HG03460 (cell line): ENCODE measurements around the gene BPIFB3.
"Not testable (repeated sequence)": the region's sequence is repeated elsewhere in the genome, so short reads cannot be mapped to it uniquely, and the experiment has no call there.

ENCODE experiments used
- ATAC-seq: cut with Tn5 transposase; IDR thresholded peaks from one replicate; pipeline ENCODE4 v1.9.1; 2021; ENCODE audit not compliant: unreplicated experiment

The BPIFB3 gene

DNA sequence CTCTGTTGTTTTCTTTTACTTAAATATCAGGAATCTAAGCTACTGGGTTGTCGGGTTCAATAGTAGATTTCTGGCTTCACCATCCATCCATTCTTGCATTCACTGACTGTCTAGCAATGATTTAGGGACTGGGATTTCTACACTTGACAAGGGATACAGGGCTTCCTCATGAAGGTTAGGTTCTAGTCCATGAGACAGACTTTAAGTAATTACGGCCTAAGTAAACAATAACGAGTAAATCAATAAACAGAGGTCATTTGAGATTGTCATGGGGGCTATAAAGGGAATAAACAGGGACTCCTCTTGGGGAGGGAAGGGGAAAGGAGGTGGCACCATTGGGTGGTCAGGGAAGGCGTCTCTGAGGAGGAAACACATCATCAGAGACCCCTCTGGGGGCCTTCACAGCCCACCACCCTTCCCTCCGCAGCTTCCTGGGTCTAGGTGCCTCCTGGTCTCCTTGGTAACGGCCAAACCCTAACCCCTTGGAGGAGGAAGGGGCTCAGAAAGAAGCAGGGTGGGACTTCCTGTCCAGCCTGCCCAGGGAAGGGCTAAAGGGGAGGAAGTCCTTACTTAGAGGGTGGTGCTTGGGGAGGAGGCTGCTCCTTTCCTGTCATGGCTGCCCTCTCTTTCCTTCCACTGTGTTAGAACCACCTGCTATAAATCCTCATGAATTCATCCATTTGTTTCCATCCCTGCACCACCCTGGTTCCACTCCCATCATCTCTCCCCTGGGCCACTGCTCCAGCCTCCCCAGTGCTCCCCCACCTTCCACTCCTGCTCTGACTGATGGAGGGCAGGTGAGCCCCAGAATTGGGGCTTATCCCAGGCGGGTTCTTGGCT, 59.1 kb downstream of the BPIFB3 start:
- no peak for ATAC-seq

DNA sequence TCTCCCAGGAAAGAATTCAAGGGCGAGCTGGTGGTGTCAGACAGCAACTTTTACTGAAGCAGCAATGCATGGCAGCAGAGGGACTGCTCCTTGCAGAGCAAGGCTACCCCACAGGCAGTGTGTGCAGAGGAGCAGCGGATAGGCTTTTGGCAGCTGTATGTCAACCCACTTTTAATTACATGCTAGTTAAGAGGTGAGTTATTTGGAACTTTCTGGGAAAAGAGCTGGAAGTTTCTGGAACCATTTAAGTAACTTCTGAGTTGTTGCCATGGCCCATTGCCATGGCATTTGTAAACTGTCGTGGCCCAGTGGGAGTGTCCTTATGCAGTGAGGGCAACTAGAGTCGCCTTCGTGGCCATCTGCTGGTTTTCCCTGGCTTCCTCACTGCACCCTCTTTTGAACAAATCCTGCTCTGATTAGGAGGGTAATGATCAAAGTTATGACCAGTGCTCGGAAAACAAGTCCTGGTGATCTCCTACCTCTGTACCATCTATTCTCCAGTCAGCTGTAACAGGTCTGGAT, 59.7 kb downstream of the BPIFB3 start:
- no peak for ATAC-seq

DNA sequence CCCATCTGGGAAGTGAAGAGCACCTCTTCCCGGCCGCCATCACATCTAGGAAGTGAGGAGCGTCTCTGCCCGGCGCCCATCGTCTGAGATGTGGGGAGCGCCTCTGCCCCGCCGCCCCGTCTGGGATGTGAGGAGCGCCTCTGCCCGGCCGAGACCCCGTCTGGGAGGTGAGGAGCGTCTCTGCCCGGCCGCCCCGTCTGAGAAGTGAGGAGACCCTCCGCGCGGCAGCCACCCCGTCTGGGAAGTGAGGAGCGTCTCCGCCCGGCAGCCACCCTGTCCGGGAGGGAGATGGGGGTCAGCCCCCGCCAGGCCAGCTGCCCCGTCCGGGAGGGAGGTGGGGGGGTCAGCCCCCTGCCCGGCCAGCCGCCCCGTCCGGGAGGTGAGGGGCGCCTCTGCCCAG, 61.8 kb downstream of the BPIFB3 start:
- ATAC-seq: not testable (repeated sequence)

DNA sequence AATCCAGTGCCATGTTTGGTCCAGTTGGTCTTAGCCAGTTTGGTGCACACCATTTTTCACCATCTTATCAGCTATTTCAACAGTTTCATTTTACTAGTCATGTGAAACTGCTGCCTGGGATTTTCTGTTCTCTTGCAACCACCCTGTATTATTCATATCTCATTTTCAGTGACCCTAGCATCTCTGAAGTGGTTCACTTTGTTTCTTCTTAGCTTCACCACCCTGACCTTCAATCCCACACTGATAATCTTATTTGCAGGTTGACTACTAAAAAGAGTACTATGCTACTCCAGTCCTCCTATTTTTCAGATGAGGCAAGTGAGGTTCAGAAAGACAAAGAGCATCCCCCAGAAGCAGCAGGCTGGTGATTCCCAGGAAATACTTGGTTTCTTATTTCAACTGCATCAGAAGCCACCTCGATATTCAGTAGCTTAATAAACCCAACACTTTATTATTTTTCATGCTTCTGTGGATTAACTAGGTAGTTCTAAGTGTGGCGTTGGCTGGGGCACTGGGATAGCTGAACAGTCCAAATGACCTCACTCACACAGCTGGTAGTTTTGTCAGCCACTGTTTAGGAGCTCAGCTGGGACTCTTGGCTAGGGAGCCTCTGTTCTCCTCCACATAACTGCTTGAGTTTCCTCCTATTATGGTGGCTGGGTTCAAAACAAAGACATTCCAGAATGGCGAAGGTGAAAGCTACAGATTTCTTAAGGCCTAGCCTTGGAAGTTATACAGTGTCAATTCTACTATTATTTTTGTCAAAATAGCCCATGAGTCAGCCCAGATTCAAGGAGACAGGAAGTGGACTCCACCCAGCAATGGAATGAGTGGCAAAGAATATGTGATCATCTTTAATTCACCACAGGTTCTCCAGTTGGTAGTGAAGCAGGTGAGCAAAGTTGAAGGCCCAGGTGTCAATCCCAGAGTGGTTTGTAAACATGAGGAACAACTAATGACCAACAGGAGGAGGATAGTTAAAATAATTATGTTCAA, 66.3 kb downstream of the BPIFB3 start:
- no peak for ATAC-seq

DNA sequence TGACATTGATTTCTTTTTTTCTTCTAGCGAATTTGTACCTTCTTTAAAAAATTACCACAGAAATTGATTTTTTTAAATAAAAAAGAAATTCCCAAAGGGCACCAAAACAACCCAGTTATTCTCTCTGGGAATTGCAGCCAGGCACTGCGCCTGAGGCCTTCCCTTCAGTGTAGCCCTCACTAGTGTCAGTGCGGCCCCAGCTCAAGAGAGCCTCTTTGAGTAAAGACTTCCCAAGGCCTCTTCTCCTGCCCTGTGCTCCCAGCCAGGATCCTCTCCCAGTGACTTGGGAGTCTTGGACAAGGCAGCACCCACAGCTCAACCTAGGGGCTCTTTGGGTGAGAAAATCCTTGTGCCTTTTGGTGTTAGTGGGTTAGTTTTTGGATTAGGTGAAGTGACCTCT, 67.2 kb downstream of the BPIFB3 start:
- ATAC-seq: no peak

DNA sequence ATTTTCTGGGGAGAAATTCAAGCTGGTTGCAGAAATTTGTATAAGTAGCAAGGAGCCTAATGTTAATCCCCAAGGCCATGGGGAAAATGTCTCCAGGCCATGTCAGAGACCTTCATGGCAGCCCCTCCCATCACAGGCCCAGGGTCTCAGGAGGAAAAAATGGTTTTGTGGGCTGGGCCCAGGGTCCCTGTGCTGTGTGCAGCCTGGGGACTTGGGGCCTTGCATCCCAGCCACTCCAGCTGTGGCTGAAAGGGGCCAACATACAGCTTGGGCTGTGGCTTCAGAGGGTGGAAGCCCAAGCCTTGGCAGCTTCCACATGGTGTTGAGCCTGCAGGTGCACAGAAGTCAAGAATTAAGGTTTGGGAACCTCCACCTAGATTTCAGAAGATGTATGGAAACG, 68.6 kb downstream of the BPIFB3 start:
- not testable (repeated sequence) for ATAC-seq
